Medulla oblongata (tissue), 1 donor: ENCODE data around the gene AK4.
"Not testable (repeated sequence)": the region's sequence is repeated elsewhere in the genome, so short reads cannot be mapped to it uniquely, and the experiment has no call there.

Source experiments
- DNase-seq: peaks from one replicate; pipeline ENCODE4 v3.0.0-alpha.2; 2015; ENCODE audit errors: extremely low spot score

AK4 gene

GRCh38 chr1:65150583-65151263, 2.7 kb downstream of the AK4 start:
- DNase-seq = no peak

- no peak for DNase-seq
Measured at GRCh38 chr1:65151641-65152040, 3.6 kb downstream of the AK4 start.

GRCh38 chr1:65153635-65154034, 5.6 kb downstream of the AK4 start:
- DNase-seq = no peak

- DNase-seq = no peak
Measured at GRCh38 chr1:65156910-65157545, 9.0 kb downstream of the AK4 start.

GRCh38 chr1:65157546-65157941, 9.5 kb downstream of the AK4 start:
- DNase-seq = no peak

GRCh38 chr1:65159291-65159688, 11.3 kb downstream of the AK4 start:
- not testable (repeated sequence) for DNase-seq

GRCh38 chr1:65159801-65160523, 12.0 kb downstream of the AK4 start:
- no peak for DNase-seq

- no peak for DNase-seq
Measured at GRCh38 chr1:65163201-65163805, 15.3 kb downstream of the AK4 start.

- not testable (repeated sequence) for DNase-seq
Measured at GRCh38 chr1:65164101-65164500, 16.1 kb downstream of the AK4 start.

GRCh38 chr1:65164633-65165032, 16.6 kb downstream of the AK4 start:
- no peak for DNase-seq

GRCh38 chr1:65165269-65165993, 17.4 kb downstream of the AK4 start:
- DNase-seq = no peak

- no peak for DNase-seq
Measured at GRCh38 chr1:65166572-65167305, 18.7 kb downstream of the AK4 start.

GRCh38 chr1:65167586-65168242, 19.7 kb downstream of the AK4 start:
- DNase-seq = peak; percentile 49

- no peak for DNase-seq
Measured at GRCh38 chr1:65168867-65169266, 20.9 kb downstream of the AK4 start.

GRCh38 chr1:65170511-65171142, 22.6 kb downstream of the AK4 start:
- no peak for DNase-seq

GRCh38 chr1:65172936-65173690, 25.1 kb downstream of the AK4 start:
- DNase-seq = no peak

- peak; percentile 80 for DNase-seq
Measured at GRCh38 chr1:65174585-65174984, 26.6 kb downstream of the AK4 start.

- peak; percentile 53 for DNase-seq
Measured at GRCh38 chr1:65175171-65176055, 27.4 kb downstream of the AK4 start.
